Natural killer cell (primary cell): ENCODE measurements around the gene TTF1. TPM values are rescaled to one million over a fixed set of nuclear protein-coding genes. Genes with fewer than 3 reads are reported as not detected.

Source experiments
- ATAC-seq, 3 donors: fragments of 150-1000 bp in 2 of 3; fragments of 200-7000 bp in 1 of 3; cut with Tn5 transposase; 1 replicate in 1 of 3; 2 replicates in 2 of 3; pipeline ENCODE4 v1.10.0; 2021; ENCODE audit warnings: mild to moderate bottlenecking in 2 of 3, moderate library complexity in 2 of 3
- DNase-seq, 2 donors: peaks; one replicate each; pipeline versions ENCODE4 v3.0.0 to v3.0.0-alpha.2; 2013 to 2021; ENCODE audit warnings: mixed read lengths in 1 of 2
- H3K27ac ChIP-seq: one replicate; pipeline ENCODE4 v1.5.1; 2013; ENCODE audit warnings: mild to moderate bottlenecking, low read length
- H3K27me3 ChIP-seq: one replicate; pipeline ENCODE4 v1.6.1; 2013; ENCODE audit warnings: low read length; ENCODE audit not compliant: control insufficient read depth, insufficient read depth
- H3K36me3 ChIP-seq: one replicate; pipeline ENCODE4 v1.6.1; 2013; ENCODE audit warnings: low read length; ENCODE audit not compliant: control insufficient read depth, insufficient read depth
- H3K4me1 ChIP-seq: one replicate; pipeline ENCODE4 v1.6.1; 2013; ENCODE audit warnings: low read length; ENCODE audit not compliant: control insufficient read depth, insufficient read depth
- H3K4me3 ChIP-seq: one replicate; pipeline ENCODE4 v1.5.1; 2013; ENCODE audit warnings: low read length
- H3K9me3 ChIP-seq: one replicate; pipeline ENCODE4 v1.6.1; 2013; ENCODE audit warnings: low read length; ENCODE audit not compliant: control insufficient read depth, insufficient read depth
- H3K27ac Mint-ChIP-seq, 2 donors: one replicate each; pipeline ENCODE4 v1.8.0; 2022; ENCODE audit warnings: mild to moderate bottlenecking in 2 of 2, mixed read lengths in 2 of 2, moderate library complexity in 1 of 2
- H3K27me3 Mint-ChIP-seq, 2 donors: one replicate each; pipeline ENCODE4 v1.8.0; 2022; ENCODE audit warnings: low read depth in 2 of 2, mixed read lengths in 2 of 2
- H3K36me3 Mint-ChIP-seq: one replicate; pipeline ENCODE4 v1.8.0; 2022; ENCODE audit warnings: mixed read lengths
- H3K4me1 Mint-ChIP-seq, 2 donors: one replicate each; pipeline ENCODE4 v1.8.0; 2022; ENCODE audit warnings: mixed read lengths in 2 of 2
- H3K4me3 Mint-ChIP-seq: one replicate; pipeline ENCODE4 v1.8.0; 2022; ENCODE audit warnings: mild to moderate bottlenecking, moderate library complexity, mixed read lengths
- H3K9me3 Mint-ChIP-seq, 2 donors: one replicate each; pipeline ENCODE4 v1.8.0; 2022; ENCODE audit warnings: mixed read lengths in 2 of 2
- CTCF ChIP-seq: fragments of 200-600 bp; IDR thresholded peaks from one replicate; pipeline ENCODE4 v1.8.0; 2022; ENCODE audit warnings: antibody characterized with exemption
- WGBS: methylation state at CpG from one replicate; pipeline ENCODE4 v1.1.7; 2013; ENCODE audit warnings: missing lambda C conversion rate; ENCODE audit not compliant: insufficient coverage; 5-methylcytosine and 5-hydroxymethylcytosine counted together
- intact Hi-C: fragments of 100-400 bp; cut with micrococcal nuclease; formaldehyde crosslinking; loops from one replicate; pipeline ENCODE4 v1.14.2; 2022
- total RNA-seq, 4 donors: library from RNA; stranded (reverse); fragments of 120-200 nt in 1 of 4; gene quantifications; one replicate each; pipeline versions ENCODE4 v1.2.3 to v1.2.4, GENCODE V29; 2013 to 2022

TTF1 gene
- total RNA-seq, 3 donors from 2014 or later (not counting 1 experiment from before 2014, with no cell fraction given) = 11.2 to 14.5 (median 12.9) TPM

GRCh38 chr9:132404228-132404881 is 2.3 kb downstream of the TTF1 start:
- peak overlapping the region; percentile 47 for H3K4me3 Mint-ChIP-seq
- H3K36me3 Mint-ChIP-seq = peaks cover 14% of the 10 kb centered on the region
- ATAC-seq = no peak
- Histone ChIP-seq H3K4me3 (no peak overlapping the region), H3K27ac (no peak overlapping the region), H3K4me1 (peaks cover 23% of the 10 kb centered on the region), H3K36me3 (peaks cover 26% of the 10 kb centered on the region), H3K9me3 (no peaks in the 10 kb centered on the region), H3K27me3 (peaks cover 1% of the 10 kb centered on the region)
- peaks cover 43 to 46% of the 10 kb centered on the region in 2 donors for H3K4me1 Mint-ChIP-seq
- peak in 1 of 2 donors; percentile 48 for DNase-seq
- peak overlapping the region; percentile 34 to 35 for H3K27ac Mint-ChIP-seq
- no peaks in the 10 kb centered on the region for H3K9me3 Mint-ChIP-seq
- intact Hi-C loops = loop anchor here (10.0 kb wide), 1 partner anchor 50 kb away; the partner anchor contains the start of gene SETX
- peaks cover 0 to 3% of the 10 kb centered on the region in 2 donors for H3K27me3 Mint-ChIP-seq
- WGBS = 14% methylated on average over 7 of the region's 9 CpGs
- no peak for TF ChIP-seq CTCF

GRCh38 chr9:132401824-132402223 is 4.8 kb downstream of the TTF1 start:
- Histone ChIP-seq H3K9me3 (no peaks in the 10 kb centered on the region), H3K27me3 (no peaks in the 10 kb centered on the region), H3K4me3 (no peak overlapping the region), H3K36me3 (peaks cover 47% of the 10 kb centered on the region), H3K4me1 (peaks cover 18% of the 10 kb centered on the region), H3K27ac (no peak overlapping the region)
- DNase-seq = no peak
- Mint-ChIP-seq H3K4me1 (peaks cover 37 to 41% of the 10 kb centered on the region in 2 donors), H3K27me3 (no peaks in the 10 kb centered on the region), H3K36me3 (peaks cover 22% of the 10 kb centered on the region), H3K9me3 (no peaks in the 10 kb centered on the region), H3K27ac (no peak overlapping the region), H3K4me3 (no peak overlapping the region)
- intact Hi-C loops = loop anchor here (10.0 kb wide), 1 partner anchor 47 kb away; the partner anchor contains the start of gene SETX
- ATAC-seq = no peak
- TF ChIP-seq CTCF = no peak
- 98% methylated on average over 4 of the region's 4 CpGs for WGBS

DNA sequence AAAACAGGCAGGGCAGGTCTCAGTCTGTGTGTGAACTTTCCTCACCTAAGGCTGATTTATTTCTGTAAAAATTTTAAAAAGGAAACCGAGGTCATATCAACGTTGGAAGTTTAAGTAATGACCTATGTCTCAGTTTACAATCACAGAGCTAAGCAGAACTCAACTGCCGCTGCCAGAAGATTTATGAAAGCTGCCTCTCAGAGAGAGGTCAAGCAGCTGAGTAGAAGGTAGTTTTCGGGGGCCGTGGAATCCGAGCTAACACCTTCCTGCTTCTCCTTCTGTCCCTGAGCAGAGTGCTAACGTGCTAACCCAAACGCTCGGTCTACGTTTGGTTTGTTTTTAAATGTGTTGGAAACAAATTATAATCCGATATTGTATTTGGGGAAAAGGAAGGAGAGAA is 11.1 kb downstream of the TTF1 start:
- WGBS = 96% methylated on average over 11 of the region's 11 CpGs
- Mint-ChIP-seq H3K4me3 (no peak overlapping the region), H3K27me3 (no peaks in the 10 kb centered on the region), H3K36me3 (peaks cover 31% of the 10 kb centered on the region), H3K27ac (no peak overlapping the region), H3K9me3 (no peaks in the 10 kb centered on the region), H3K4me1 (no peaks in the 10 kb centered on the region)
- Histone ChIP-seq H3K4me3 (no peak overlapping the region), H3K9me3 (no peaks in the 10 kb centered on the region), H3K4me1 (no peaks in the 10 kb centered on the region), H3K27ac (no peak overlapping the region), H3K36me3 (peaks cover 75% of the 10 kb centered on the region), H3K27me3 (no peaks in the 10 kb centered on the region)
- no peak for TF ChIP-seq CTCF
- ATAC-seq (no peak), DNase-seq (no peak)
- intact Hi-C loops = no loop called here

DNA sequence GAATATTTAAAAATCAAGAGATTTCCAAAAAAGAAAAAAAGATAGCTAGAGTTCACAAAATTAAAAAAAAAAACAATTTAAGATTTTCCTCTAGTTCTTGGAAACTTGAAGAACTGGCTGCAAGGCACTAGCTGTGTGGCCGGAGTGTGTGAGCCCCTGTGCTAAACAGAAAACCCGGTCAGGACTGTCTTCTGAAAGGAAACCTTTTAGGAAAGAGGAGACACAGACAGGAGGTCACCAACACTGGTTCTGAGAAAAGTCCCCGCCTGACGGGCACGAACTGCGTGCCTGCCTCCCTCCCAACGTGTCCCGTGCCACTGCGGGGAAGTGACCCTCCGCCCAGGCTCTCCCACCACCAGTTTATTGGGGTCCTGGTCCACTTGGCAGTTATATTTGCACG is 15.2 kb downstream of the TTF1 start:
- H3K27ac Mint-ChIP-seq = peak overlapping the region in 1 of 2 donors; percentile 4
- H3K4me1 Mint-ChIP-seq = no peaks in the 10 kb centered on the region
- H3K27me3 Mint-ChIP-seq = no peaks in the 10 kb centered on the region
- DNase-seq (no peak), ATAC-seq (no peak)
- intact Hi-C loops = no loop called here
- WGBS = 96% methylated on average over 11 of the region's 11 CpGs
- Histone ChIP-seq H3K27me3 (no peaks in the 10 kb centered on the region), H3K9me3 (no peaks in the 10 kb centered on the region), H3K27ac (no peak overlapping the region), H3K36me3 (peaks cover 77% of the 10 kb centered on the region), H3K4me3 (no peak overlapping the region), H3K4me1 (no peaks in the 10 kb centered on the region)
- H3K36me3 Mint-ChIP-seq = peaks cover 27% of the 10 kb centered on the region
- no peak overlapping the region for H3K4me3 Mint-ChIP-seq
- H3K9me3 Mint-ChIP-seq = no peaks in the 10 kb centered on the region
- no peak for TF ChIP-seq CTCF
